ENCODE data around the gene LMAN1L.
A peak's percentile ranks its signal among the peaks of the same experiment; 100 is the strongest.

LMAN1L gene

DNA sequence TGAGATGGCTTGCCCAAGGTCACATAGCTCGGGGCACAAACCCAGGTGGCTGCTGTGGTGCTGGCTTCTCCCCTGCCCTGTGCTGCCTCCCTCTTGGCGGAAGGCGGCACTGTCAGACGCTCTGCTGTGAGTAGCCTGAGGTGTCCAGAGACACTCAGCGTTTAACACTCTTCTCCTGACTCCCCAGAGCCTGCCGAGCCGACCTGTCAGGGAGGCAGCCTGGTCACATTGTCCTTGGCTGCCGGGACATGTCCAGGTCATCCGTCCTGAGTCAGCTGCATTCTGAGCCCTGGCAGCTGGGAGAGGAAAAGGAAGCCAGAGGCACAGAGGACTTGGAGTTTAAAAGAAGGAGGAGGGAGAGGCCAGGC is 4.7 kb downstream of the LMAN1L start:
- no peak for DNase-seq

- DNase-seq, result no peak
Measured at GRCh38 chr15:74820056-74820455, 7.4 kb downstream of the LMAN1L start.

- DNase-seq, result no peak
Measured at GRCh38 chr15:74821091-74821789, 8.6 kb downstream of the LMAN1L start.

DNA sequence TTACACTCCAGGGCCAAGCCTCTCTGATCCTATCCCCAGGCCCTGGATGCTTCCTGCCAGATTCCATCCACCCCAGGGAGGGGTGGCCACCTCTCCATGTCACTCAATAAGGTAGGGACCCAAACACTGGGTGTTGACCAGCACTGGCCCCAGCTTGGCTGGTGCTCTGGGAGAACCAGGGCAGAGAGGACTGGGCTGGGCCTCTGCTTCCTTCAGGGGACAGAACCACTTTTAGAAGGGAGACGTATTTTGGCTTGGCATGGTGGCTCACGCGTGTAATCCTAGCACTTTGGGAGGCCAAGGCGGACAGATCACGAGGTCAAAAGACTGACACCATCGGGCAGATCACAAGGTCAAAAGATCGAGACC is 9.1 kb downstream of the LMAN1L start:
- DNase-seq, result no peak

DNA sequence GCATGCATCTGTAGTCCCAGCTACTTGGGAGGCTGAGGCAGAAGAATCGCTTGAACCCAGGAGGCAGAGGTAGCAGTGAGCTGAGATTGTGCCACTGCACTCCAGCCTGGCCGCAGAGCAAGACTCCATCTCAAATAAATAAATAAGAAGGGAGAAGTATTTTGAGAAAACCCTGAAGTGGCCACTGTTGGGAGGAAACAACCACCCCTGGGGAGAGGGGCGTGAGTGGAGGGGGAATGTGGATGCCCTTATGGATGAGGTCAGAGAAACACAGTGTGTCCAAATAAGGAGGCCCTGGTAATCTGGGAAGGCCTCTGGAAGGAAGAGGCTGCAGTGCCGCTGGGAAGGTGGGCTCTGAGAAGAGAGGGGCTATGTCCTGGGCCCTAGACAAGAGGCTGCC is 9.6 kb downstream of the LMAN1L start:
- DNase-seq, result no peak

DNA sequence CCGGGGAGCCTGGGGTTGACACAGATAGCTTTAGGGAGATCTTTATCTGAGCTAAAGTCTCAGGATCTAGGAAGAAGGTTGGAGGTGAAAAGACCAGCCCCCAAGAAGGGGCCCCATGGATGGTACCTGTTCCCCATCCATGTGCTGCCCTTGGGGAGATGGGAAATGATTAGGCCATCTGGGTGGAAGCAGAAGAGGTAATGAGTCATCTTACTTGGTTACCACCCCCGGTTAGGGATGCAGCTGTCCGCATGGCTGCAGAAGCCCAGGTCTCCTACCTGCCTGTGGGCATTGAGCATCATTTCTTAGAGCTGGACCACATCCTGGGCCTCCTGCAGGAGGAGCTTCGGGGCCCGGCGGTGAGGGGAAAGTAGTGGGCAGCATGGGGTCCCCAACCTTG is 10.7 kb downstream of the LMAN1L start:
- DNase-seq, result no peak

DNA sequence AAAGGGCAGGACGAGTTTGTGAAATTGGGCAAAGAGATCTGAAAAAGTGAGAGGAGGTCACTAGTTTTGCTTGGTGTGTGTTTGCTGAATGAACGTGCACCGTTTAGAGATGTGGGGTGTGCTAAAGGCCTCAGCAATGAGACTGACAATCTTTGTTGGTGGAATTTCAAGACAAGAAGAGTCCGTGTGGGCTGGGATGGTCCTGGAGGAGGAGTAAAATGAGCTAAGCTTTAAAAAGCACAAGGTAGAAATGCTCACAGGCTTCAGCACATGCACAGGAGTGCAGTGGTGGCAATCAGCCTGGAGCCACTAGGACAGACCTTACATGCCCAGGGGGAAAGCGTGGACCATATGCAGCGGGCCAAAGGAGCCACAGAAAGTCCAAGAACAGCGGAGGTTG is 12.3 kb downstream of the LMAN1L start:
- no peak for DNase-seq

DNA sequence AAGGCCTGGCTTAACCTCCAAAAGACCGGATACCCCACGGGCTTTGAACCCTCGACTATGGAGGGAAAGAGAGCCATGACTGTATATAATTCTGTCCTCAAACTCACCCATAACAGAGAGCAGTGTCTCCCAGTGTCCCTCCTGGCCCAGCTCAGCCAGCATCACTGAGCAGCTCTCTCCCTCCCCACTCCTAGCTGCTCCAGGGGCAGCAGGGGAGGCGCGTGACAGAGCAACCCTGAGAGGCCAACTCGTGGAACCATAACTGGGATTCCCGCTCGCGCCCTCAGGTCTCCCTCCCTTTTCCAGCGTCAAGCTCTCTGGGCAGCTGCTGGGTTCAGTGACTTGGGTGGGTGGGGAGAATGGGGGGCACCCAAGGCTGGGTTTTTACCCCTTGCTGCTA is 13.2 kb downstream of the LMAN1L start:
- no peak for DNase-seq

GRCh38 chr15:74826364-74826819 is 13.8 kb downstream of the LMAN1L start, which contains the start of gene CPLX3:
CPLX3 (plus strand) TSS chr15:74826627; CDS start chr15:74826704, 77 bp downstream.
- no peak for DNase-seq

DNA sequence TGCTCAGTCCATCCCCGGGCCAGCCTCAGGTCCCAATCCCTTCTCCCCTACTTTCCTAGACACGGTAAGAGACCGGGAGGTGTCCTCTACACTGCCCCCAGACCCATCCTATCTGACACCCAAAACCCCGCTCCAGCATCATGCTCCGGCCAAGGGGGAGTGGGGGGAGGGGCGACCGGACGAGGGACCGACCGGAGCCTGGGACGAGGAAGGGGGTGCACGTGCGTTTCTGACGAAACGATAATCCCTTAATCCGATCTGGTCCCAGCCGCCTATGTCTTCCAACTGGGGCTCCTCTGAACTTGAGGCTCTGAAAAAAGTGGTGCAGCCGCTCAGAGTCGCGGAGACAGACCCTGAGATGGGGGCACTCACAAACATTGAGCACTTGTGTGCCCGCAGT is 14.3 kb downstream of the LMAN1L start:
- DNase-seq, result no peak

DNA sequence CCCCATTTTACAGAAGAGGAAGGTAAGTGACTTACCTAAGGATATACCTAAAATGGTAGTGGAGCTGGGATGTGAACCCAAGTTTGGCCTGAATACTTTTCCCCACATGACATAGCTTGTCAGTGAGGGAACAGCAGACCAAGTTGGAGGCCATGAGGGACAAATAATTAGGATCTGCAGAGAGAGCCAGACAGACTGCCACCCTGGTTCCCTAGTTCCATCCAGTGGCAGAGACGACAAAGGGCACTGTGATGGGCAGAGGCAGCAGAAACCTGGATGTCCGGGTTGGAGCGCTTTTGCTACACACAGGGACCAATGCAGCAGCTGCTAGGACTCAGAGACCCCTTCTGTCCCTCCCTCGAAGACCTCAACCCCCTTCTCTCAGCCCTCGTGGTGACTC is 15.0 kb downstream of the LMAN1L start:
- DNase-seq, result no peak

- no peak for DNase-seq
Measured at GRCh38 chr15:74828835-74829234, 16.2 kb downstream of the LMAN1L start.

- no peak for DNase-seq
Measured at GRCh38 chr15:74829486-74829885, 16.9 kb downstream of the LMAN1L start.

- DNase-seq, result no peak
Measured at GRCh38 chr15:74829991-74830390, 17.4 kb downstream of the LMAN1L start.

GRCh38 chr15:74830868-74831267 is 18.2 kb downstream of the LMAN1L start:
- no peak for DNase-seq

GRCh38 chr15:74831813-74832495 is 19.3 kb downstream of the LMAN1L start:
- DNase-seq, result no peak

DNA sequence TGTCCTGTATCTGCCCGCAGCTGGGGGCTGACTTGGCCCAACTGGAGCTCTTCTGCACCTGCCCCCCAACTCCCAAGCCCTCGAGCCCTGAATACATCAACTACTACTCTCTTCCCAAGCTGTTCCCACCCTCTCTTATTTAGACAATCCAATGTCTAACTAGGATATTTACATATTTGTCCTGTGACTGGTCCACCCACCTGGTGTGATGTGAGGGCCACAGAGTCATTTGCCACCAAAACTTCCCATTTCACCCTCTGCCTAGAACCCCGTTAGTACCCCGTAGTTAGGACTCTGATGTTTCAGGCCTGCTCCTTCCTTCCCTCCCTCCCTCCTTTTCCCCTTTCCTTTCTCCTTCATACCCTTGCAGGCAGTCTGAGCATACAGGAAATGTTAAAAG is 20.2 kb downstream of the LMAN1L start:
- DNase-seq, result no peak

DNA sequence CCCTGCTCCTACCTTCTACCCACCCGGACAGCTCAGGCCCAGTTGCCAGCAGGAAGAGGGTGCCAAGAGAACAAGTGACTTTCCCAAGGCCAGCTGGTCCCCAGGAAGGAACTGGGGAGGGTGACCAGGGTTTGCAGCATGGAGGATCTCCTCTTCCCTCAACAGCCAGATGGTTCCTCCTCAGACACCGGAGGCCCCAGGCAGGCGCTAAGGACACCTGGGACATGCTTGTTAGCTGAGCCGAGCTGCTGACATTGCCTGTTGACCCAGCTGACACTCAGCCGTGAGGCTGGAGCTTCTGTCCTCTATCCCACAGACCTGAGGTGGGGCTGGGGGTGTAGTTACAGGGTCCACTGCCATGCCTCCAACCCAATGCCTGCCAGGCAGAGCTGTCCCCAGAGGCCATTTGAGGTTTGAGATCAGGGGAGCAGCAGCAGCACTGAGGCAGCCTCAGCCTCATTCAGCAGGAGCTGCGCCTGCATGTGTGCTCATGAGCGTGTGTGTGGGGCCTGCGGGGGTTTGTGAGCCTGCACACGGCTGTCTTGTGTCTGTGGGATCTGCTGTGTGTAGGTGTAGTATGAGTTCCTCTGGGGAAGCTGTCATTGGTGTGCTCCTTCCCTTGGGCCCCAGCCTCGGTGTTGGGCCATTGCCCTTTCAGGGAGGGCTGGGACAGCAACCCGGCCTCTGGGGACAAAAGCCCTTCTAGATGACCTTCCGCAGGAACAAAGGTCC is 20.9 kb downstream of the LMAN1L start:
- DNase-seq, result no peak

- peak; percentile 35 to 63 for DNase-seq
Measured at GRCh38 chr15:74835312-74835823, 22.7 kb downstream of the LMAN1L start.

DNA sequence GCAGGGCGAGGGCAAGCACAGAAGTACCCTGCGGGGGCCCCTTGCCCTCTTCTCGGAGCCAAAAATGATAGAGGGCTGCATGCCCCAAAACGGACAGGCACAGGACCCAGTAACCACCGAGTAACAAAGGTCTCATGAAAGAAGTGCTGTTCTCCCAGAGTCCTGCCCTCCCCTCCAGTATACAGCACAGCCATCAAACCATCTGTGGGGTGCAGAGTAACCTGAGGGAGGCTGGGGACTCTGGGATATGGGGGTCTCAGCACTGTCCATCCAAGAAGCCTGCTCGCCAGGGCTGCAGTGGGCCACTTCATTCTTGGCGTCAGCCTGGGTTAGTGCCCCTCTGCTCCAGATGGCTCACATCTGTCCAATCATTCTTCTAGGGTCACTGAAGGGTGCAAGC is 24.2 kb downstream of the LMAN1L start:
- no peak for DNase-seq

- no peak for DNase-seq
Measured at GRCh38 chr15:74837482-74838136, 25.0 kb downstream of the LMAN1L start.

DNA sequence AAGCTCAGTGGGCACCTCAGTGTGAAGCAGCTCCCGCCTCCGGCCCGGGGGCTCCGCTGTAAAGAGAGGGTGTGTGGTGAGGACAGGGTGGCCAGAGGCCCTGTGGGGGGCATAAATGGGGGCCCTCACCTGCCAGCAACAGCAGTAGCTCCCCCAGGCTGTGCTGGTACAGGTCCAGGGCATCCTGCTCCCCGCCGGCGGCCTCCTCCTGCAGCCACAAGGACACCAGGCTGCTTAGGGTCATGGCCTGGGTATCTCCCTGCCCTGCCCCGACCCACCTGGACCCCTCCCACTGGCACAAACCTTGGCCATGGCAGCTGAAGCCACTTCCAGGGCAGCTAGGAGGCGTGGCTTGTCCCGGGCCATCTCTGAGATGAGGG is 25.5 kb downstream of the LMAN1L start:
- no peak for DNase-seq

Measured in SW 1271 (cell line).